GM12874 (cell line): Measurements from ENCODE around the gene CFAP92.

ENCODE experiments used
- TF ChIP-seq, protein P1 (sequence below): IDR thresholded peaks from 2 replicates; pipeline ENCODE4 v1.5.1; 2011; ENCODE audit warnings: low read depth, mild to moderate bottlenecking, control low read depth, low read length, moderate library complexity; ENCODE audit not compliant: insufficient read depth

CFAP92 gene

DNA sequence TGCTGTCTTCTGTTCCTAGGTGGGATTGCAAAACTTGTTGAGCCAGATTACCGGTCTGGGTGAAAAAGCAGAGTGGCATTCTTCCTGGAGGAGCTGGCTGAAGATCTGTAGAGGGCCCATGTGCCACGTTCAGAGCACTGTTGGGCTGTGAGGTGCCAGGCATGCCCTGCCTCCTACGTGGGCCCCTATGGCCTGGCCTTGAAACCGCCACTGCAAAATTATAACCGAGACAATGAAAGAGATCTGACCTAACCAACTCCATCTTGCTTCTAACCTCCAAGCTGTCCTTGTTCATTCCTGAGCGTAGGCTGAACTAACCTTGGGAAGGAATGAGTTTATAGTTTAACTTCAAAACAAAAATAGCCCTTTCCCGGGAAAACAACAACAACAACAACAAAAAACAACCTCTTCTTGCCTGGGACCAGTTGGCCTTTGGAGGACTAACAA is 115.8 kb downstream of the CFAP92 start:
- TF ChIP-seq, protein P1, sequence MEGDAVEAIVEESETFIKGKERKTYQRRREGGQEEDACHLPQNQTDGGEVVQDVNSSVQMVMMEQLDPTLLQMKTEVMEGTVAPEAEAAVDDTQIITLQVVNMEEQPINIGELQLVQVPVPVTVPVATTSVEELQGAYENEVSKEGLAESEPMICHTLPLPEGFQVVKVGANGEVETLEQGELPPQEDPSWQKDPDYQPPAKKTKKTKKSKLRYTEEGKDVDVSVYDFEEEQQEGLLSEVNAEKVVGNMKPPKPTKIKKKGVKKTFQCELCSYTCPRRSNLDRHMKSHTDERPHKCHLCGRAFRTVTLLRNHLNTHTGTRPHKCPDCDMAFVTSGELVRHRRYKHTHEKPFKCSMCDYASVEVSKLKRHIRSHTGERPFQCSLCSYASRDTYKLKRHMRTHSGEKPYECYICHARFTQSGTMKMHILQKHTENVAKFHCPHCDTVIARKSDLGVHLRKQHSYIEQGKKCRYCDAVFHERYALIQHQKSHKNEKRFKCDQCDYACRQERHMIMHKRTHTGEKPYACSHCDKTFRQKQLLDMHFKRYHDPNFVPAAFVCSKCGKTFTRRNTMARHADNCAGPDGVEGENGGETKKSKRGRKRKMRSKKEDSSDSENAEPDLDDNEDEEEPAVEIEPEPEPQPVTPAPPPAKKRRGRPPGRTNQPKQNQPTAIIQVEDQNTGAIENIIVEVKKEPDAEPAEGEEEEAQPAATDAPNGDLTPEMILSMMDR = no peak

DNA sequence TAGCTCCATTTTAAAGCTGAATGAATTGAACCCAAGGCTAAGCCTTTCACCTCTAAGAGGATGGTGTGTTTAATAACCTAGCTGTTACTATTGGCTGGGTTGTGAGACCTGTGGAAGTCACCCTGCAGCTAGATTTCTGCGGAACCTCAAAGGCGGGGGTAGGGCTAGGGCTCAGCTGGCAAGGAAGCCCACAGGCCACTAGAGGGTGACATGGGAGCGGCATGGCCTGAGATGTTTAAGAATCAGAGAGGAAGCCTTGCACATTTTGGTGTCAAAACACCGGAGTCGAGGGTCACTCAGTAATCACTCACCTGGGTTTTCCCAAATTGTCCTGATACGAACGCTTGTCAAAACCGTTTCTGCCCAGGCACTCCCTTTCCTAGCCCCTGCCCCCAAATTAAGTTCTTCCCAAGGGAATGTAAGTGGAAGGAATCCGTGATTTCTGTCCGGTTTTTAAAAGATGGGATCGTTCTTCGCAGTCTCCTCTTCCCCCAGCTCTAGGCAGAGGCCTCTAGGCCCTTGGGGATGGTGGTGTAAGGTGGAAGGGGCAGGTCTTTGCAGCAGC is 118.2 kb downstream of the CFAP92 start:
- TF ChIP-seq, protein P1 = peak; percentile 59; the same call in 1 of the 2 replicates

DNA sequence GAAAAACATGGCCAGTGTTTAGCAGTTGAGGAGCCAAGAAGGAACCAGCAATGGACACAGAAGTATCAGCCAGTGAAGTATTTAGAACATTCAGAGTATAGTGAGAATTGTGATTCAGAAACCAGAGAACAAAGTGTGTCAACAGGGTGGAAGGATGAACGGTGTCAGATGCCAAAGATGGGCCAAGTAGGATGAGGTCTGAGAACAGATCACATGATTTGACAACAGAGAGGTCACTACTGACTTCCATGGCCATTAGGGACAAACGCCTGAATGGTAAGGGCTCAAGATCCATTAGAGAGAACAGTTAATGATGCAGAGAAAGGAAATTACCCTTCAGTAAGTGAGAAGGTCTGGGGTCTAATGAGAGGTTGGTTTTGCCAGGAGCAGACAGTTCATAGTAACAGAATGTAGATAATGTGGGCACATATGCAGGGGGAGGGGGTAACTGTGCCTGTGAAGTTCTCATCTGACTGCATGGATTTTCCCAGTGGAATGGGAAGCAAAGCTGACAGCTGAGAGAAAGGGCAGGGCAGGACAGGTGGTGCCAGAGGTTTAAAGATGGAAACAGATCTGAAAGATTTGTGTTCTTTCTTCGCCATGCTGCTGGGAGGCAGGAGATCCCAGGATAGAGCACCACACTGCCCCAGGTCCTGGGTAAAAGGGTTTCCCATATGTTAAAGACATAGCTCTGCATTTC is 119.2 kb downstream of the CFAP92 start:
- TF ChIP-seq, protein P1 = no peak

DNA sequence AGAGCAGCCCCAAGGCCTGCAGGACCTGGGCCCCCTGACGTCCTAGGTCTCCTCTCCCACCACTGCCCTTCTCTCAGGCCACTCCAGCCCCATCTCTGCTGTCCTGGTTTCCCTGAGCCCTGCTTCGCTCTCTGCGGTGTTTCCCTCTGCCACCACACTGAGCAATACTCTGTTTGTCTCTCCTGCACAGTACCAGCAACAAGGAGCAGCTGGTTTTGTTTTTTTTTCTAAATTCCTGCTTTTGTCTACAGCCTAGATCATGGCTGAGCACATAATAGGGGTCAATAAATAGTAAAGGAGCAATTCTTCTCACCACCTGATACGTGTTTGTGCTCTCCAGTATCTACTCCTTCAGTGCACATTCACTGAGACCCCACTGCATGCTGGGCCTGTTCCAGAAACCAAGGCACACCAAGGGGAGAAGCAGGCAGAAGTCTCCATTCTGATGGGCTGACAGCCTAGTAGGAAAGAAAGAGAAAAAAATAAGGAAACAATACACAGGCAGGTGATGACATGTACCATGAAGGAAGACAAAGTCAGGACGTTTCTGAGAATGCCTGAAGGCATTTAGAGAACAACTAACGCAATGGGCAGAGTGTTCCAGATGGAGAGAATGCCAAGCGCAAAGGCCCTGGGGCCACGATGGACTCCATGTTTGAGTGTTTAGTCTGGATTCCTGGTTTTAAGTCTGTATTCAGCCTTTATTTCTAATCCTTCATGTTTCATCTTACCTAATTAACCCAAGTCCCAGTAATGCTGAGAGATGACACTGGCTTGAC is 120.4 kb downstream of the CFAP92 start:
- TF ChIP-seq, protein P1 = no peak

DNA sequence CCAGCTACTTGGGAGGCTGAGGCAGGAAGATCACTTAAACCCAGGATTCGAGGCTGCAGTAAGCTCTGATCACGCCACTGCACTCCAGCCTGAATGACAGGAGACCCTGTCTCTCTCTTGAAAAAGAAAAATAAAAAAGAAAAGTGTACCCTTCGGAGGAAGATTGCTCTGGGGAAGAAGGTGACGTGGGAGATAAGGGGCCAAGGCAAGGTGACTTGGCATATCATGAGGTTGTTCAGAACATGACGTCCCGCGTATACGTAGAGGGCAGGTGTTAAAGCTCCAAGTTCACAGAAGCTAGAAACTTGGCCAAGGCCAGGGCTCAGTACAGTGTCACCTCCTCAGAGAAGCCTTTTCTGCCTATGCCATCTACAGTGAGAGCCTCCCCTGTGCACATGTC is 121.1 kb downstream of the CFAP92 start:
- TF ChIP-seq, protein P1 = no peak

DNA sequence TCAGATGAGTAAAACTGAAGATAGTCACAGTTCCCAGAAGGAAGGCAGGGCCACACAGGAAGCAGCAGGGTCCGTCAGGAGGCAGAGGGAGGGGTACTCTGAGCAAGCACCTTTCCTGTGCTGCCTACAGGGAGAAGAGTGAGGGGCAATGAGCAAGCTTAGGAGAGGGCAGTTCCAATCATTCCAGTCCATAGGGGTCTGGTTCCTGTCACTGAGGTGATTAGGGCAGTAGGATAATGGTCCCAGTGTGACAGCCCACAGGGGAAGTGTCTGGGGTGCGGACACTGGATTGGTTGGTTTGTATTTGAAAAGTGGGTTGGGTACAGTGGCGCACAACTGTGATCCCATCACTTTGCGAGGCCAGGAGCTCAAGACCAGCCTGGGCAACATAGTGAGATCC is 121.6 kb downstream of the CFAP92 start:
- TF ChIP-seq, protein P1 = no peak

DNA sequence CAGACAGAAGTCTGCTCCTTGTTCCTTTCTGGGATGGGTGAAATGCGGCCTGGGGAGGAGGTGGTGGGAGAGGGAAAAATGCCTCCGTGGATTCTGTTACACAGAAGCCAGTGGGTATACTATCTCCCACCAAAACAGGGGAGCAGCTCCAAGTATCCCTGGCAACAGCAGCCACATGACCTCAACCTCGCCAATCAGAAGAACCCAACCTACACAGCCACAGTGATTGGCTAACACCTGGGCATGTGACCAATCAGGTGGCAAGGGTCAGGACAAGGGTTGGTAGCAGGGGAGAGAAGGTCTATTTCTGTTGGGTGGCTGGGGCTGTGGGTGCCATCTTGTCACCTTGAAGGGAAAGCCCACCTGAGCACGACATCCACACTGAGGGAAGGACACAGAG is 123.5 kb downstream of the CFAP92 start:
- TF ChIP-seq, protein P1 = no peak
